ENCODE data around the gene FYN.

FYN gene

DNA sequence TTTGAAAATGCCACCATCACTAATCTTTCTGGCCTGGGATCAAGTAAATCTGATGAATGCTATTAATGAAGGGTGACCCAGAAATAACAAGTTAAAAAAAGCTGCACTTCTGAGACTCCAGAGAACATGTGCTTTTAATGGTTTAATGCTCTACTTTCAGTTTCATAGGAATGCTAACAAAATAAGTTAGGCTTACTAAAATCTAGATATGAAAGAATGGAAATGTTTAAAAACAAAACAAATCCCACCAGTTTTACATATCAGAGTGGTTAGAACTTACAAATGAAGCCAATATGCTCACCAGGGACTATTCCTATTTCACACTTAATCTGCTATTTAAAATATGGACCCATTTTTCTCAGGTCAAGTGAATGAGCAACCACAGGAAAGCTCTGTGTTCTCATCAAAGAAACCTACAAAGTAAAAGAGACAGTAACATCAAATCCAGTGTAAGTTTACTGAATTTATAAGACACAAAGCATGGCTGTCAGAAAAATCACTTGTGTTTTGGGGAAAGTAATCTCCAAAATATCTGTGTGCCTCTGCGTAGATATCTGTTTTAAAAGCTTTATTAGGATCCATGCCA is 40.3 kb downstream of the FYN start:
- no peak overlapping the region for H3K4me3 ChIP-seq (ENCODE audit: low read length)
- no peaks in the 10 kb centered on the region for H3K36me3 ChIP-seq (ENCODE audit: control insufficient read depth, low read length)
- H3K9me2 ChIP-seq (replicated peaks; ENCODE audit: control insufficient read depth, low read length) = no peaks in the 10 kb centered on the region; the same call in 1 of the 2 replicates
- H3K4me2 ChIP-seq (ENCODE audit: low read length) = no peak overlapping the region
- TF ChIP-seq EZH2phosphoT487 (IDR thresholded peaks at IDR 0.05; ENCODE audit: borderline replicate concordance, low read length) = no peak
- TF ChIP-seq, protein P1, sequence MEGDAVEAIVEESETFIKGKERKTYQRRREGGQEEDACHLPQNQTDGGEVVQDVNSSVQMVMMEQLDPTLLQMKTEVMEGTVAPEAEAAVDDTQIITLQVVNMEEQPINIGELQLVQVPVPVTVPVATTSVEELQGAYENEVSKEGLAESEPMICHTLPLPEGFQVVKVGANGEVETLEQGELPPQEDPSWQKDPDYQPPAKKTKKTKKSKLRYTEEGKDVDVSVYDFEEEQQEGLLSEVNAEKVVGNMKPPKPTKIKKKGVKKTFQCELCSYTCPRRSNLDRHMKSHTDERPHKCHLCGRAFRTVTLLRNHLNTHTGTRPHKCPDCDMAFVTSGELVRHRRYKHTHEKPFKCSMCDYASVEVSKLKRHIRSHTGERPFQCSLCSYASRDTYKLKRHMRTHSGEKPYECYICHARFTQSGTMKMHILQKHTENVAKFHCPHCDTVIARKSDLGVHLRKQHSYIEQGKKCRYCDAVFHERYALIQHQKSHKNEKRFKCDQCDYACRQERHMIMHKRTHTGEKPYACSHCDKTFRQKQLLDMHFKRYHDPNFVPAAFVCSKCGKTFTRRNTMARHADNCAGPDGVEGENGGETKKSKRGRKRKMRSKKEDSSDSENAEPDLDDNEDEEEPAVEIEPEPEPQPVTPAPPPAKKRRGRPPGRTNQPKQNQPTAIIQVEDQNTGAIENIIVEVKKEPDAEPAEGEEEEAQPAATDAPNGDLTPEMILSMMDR (IDR thresholded peaks at IDR 0.05; ENCODE audit: low read depth, low read length, poor library complexity, severe bottlenecking) = no peak
- H3K79me2 ChIP-seq (ENCODE audit: control insufficient read depth, low read length) = no peaks in the 10 kb centered on the region
- H3K4me1 ChIP-seq (ENCODE audit: control insufficient read depth, low read length) = 0 out of 2 replicates have a peak, but pooled peaks cover 4% of the 10 kb centered on the region
- H3K27me3 ChIP-seq (ENCODE audit: control insufficient read depth, low read length) = no peaks in the 10 kb centered on the region
- no peaks in the 10 kb centered on the region for H3F3A ChIP-seq (ENCODE audit: control insufficient read depth, insufficient read depth)
- H4K20me1 ChIP-seq (ENCODE audit: control insufficient read depth, insufficient read depth, low read depth, low read length) = no peaks in the 10 kb centered on the region
- H3K27ac ChIP-seq (ENCODE audit: low read depth, low read length) = no peak overlapping the region
- H3K9me3 ChIP-seq (ENCODE audit: control insufficient read depth, insufficient read depth, low read length) = no peaks in the 10 kb centered on the region

DNA sequence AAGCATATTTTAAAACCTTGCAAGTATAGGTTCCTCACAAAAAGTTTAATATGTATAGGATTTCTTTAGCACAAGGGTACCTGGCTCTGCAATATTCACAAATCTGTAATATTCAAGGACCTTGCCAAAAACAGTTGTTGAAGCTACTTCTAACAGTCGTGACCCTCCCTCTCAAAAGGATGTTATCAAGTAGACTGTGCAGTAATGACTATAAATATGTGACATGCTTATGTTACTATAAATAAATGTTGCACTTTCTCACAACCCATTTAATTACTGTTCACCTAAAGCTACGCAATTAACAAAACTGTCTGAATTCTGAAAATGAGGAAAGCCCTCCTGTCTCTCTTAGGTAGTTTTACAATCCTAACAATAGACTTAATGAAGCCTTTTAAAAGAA is 41.8 kb downstream of the FYN start:
- no peaks in the 10 kb centered on the region for H3K9me3 ChIP-seq (ENCODE audit: control insufficient read depth, insufficient read depth, low read length)
- no peaks in the 10 kb centered on the region for H3K27me3 ChIP-seq (ENCODE audit: control insufficient read depth, low read length)
- no peak overlapping the region for H3K4me3 ChIP-seq (ENCODE audit: low read length)
- H3F3A ChIP-seq (ENCODE audit: control insufficient read depth, insufficient read depth) = no peaks in the 10 kb centered on the region
- TF ChIP-seq EZH2phosphoT487 (IDR thresholded peaks at IDR 0.05; ENCODE audit: borderline replicate concordance, low read length) = no peak
- TF ChIP-seq, protein P1 (IDR thresholded peaks at IDR 0.05; ENCODE audit: low read depth, low read length, poor library complexity, severe bottlenecking) = no peak
- no peaks in the 10 kb centered on the region for H3K79me2 ChIP-seq (ENCODE audit: control insufficient read depth, low read length)
- H3K27ac ChIP-seq (ENCODE audit: low read depth, low read length) = no peak overlapping the region
- no peaks in the 10 kb centered on the region for H4K20me1 ChIP-seq (ENCODE audit: control insufficient read depth, insufficient read depth, low read depth, low read length)
- H3K9me2 ChIP-seq (replicated peaks; ENCODE audit: control insufficient read depth, low read length) = no peaks in the 10 kb centered on the region; the same call in 1 of the 2 replicates
- no peaks in the 10 kb centered on the region for H3K36me3 ChIP-seq (ENCODE audit: control insufficient read depth, low read length)
- no peak overlapping the region for H3K4me2 ChIP-seq (ENCODE audit: low read length)
- H3K4me1 ChIP-seq (ENCODE audit: control insufficient read depth, low read length) = 0 out of 2 replicates have a peak, but pooled peaks cover 1% of the 10 kb centered on the region

DNA sequence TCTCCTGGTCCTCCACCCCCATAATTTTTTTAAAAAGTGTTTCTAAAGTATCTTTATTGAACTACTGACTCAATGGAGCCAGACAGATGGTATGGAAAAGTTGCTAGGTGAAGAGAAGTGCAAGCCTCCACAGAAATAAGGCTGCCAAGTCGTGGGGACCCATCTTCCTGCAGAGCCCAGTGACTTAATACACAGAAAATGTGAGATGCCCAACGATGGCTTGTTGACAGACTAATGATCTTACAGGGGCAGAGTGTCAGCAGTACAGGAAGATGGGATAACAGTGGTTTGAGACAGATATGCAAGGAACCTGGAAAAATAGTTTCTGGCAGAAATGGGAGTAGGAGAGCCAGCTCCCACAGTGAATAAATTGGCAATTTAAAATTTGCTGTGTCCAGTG is 43.3 kb downstream of the FYN start:
- Histone ChIP-seq H3K4me2 (ENCODE audit: low read length) (no peak overlapping the region), H3K79me2 (ENCODE audit: control insufficient read depth, low read length) (no peaks in the 10 kb centered on the region), H3K4me3 (ENCODE audit: low read length) (no peak overlapping the region), H3K4me1 (ENCODE audit: control insufficient read depth, low read length) (no peaks in the 10 kb centered on the region), H3K27ac (ENCODE audit: low read depth, low read length) (no peak overlapping the region), H3K27me3 (ENCODE audit: control insufficient read depth, low read length) (no peaks in the 10 kb centered on the region), H3F3A (ENCODE audit: control insufficient read depth, insufficient read depth) (no peaks in the 10 kb centered on the region), H4K20me1 (ENCODE audit: control insufficient read depth, insufficient read depth, low read depth, low read length) (no peaks in the 10 kb centered on the region), H3K36me3 (ENCODE audit: control insufficient read depth, low read length) (no peaks in the 10 kb centered on the region), H3K9me2 (replicated peaks; ENCODE audit: control insufficient read depth, low read length) (no peaks in the 10 kb centered on the region; the same call in 1 of the 2 replicates), H3K9me3 (ENCODE audit: control insufficient read depth, insufficient read depth, low read length) (no peaks in the 10 kb centered on the region)
- no peak for TF ChIP-seq EZH2phosphoT487 (IDR thresholded peaks at IDR 0.05; ENCODE audit: borderline replicate concordance, low read length)
- TF ChIP-seq, protein P1 (IDR thresholded peaks at IDR 0.05; ENCODE audit: low read depth, low read length, poor library complexity, severe bottlenecking) = no peak

Measured in DOHH2 (cell line).